Ishikawa (cell line): ENCODE measurements around the gene NRXN3.

Experiments used
- CEBPB ChIP-seq: IDR thresholded peaks from 2 replicates; pipeline ENCODE4 v1.6.1; 2012
- CREB1 ChIP-seq: IDR thresholded peaks from 2 replicates; pipeline ENCODE4 v1.6.1; 2012; ENCODE audit warnings: low read depth
- EGR1 ChIP-seq: IDR thresholded peaks from 2 replicates; pipeline ENCODE4 v1.6.1; 2012
- EP300 ChIP-seq: IDR thresholded peaks from 2 replicates; pipeline ENCODE4 v1.6.1; 2012; ENCODE audit warnings: borderline replicate concordance
- FOXM1 ChIP-seq: IDR thresholded peaks from 2 replicates; pipeline ENCODE4 v1.6.1; 2012; ENCODE audit warnings: low read depth, borderline replicate concordance
- NFIC ChIP-seq: IDR thresholded peaks from 2 replicates; pipeline ENCODE4 v1.6.1; 2012
- RAD21 ChIP-seq: IDR thresholded peaks from 2 replicates; pipeline ENCODE4 v1.6.1; 2012; ENCODE audit warnings: low read depth
- TAF1 ChIP-seq: IDR thresholded peaks from 2 replicates; pipeline ENCODE4 v1.6.1; 2012; ENCODE audit warnings: low read depth, mild to moderate bottlenecking
- TCF12 ChIP-seq: IDR thresholded peaks from 2 replicates; pipeline ENCODE4 v1.6.1; 2012; ENCODE audit warnings: low read depth
- TEAD4 ChIP-seq: IDR thresholded peaks from 2 replicates; pipeline ENCODE4 v1.6.1; 2012
- YY1 ChIP-seq: IDR thresholded peaks from 2 replicates; pipeline ENCODE4 v1.6.1; 2012; ENCODE audit warnings: low read depth
- ZBTB7A ChIP-seq: IDR thresholded peaks from 2 replicates; pipeline ENCODE4 v1.6.1; 2012; ENCODE audit warnings: low read depth
- TF ChIP-seq, protein P1 (sequence below): IDR thresholded peaks from 2 replicates; pipeline ENCODE4 v1.6.1; 2012
- TF ChIP-seq, protein P2 (sequence below): IDR thresholded peaks from 2 replicates; pipeline ENCODE4 v1.6.1; 2012; ENCODE audit warnings: low read depth, mild to moderate bottlenecking
- TF ChIP-seq, protein P3 (sequence below): IDR thresholded peaks from 2 replicates; pipeline ENCODE4 v1.6.1; 2012

NRXN3 gene

DNA sequence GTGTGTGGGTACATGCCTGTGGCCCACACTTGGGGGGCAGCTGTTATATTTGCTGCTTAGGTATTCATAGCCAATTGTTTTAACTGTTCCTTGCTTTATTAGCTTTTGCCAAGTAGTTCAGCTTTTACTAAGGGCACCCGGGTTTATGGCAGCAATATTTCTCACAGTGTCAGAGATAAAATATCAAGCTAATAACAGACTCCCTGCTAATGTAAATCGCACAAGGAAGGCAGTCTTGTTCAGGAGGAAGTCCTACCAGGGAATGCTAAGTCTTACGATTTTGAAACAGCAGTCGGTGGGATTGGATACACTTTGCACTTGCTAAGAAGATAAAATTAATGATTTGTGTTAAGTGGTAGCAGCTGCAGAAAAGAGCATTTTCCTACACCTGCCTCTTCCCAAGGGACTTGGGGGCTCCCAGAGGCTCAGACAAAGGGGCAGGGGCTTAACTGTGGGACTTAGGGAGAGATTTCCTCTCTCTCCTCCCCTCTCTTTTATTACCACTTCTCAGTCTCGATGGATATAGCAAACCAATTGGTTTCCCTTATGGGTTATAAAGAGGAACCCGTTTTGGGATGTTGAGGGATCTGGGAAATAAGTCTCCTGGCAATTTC lies 175.1 kb downstream of the NRXN3 start:
- no peak for TF ChIP-seq EP300
- no peak for TF ChIP-seq EGR1
- TF ChIP-seq, protein P1, sequence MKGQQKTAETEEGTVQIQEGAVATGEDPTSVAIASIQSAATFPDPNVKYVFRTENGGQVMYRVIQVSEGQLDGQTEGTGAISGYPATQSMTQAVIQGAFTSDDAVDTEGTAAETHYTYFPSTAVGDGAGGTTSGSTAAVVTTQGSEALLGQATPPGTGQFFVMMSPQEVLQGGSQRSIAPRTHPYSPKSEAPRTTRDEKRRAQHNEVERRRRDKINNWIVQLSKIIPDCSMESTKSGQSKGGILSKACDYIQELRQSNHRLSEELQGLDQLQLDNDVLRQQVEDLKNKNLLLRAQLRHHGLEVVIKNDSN = no peak
- no peak for TF ChIP-seq ZBTB7A
- no peak for TF ChIP-seq CEBPB
- no peak for TF ChIP-seq FOXM1
- TF ChIP-seq NFIC = no peak
- TF ChIP-seq, protein P2, sequence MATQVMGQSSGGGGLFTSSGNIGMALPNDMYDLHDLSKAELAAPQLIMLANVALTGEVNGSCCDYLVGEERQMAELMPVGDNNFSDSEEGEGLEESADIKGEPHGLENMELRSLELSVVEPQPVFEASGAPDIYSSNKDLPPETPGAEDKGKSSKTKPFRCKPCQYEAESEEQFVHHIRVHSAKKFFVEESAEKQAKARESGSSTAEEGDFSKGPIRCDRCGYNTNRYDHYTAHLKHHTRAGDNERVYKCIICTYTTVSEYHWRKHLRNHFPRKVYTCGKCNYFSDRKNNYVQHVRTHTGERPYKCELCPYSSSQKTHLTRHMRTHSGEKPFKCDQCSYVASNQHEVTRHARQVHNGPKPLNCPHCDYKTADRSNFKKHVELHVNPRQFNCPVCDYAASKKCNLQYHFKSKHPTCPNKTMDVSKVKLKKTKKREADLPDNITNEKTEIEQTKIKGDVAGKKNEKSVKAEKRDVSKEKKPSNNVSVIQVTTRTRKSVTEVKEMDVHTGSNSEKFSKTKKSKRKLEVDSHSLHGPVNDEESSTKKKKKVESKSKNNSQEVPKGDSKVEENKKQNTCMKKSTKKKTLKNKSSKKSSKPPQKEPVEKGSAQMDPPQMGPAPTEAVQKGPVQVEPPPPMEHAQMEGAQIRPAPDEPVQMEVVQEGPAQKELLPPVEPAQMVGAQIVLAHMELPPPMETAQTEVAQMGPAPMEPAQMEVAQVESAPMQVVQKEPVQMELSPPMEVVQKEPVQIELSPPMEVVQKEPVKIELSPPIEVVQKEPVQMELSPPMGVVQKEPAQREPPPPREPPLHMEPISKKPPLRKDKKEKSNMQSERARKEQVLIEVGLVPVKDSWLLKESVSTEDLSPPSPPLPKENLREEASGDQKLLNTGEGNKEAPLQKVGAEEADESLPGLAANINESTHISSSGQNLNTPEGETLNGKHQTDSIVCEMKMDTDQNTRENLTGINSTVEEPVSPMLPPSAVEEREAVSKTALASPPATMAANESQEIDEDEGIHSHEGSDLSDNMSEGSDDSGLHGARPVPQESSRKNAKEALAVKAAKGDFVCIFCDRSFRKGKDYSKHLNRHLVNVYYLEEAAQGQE = no peak
- no peak for TF ChIP-seq CREB1
- no peak for TF ChIP-seq TEAD4
- no peak for TF ChIP-seq TCF12
- TF ChIP-seq TAF1 = no peak

DNA sequence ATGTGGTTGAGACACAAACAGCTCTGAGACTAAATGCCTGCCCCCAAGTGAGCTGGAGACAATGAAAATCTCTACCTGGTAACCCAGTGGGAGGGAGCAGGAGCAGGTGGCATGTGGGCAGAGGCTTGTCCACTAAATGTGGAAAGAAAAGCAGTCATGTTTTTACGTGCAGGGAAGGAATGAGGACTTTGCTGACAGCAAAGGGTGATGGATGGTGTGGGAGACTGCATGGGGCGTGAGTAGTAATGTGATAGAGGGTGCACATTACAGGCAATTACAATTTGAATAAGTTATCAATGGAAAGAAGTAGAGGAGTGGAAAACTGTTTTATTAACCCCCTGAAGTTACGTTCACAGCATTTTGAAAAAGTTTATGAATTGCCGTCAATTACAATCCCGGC lies 176.6 kb downstream of the NRXN3 start:
- TF ChIP-seq EGR1 (no peak), FOXM1 (no peak), TAF1 (no peak)
- TF ChIP-seq, protein P2 = no peak

DNA sequence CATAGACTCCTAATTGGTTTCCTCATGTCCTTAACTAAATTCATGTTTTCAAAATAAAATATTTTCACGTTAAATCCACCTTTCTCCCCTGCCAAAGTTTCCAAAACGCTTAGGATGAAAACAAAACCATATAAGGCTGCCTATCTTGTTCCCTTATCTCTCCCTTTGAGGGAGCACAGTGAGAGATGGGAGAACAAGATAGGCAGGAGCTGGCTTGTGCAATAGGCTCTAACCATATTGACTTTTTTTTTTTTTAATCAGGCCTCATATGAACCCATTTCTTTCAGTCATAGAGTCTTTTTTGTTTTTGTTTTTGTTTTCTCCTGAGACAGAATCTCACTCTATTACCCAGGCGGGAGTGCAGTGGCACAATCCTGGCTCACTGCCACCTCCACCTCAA lies 184.9 kb downstream of the NRXN3 start:
- TF ChIP-seq, protein P2 = no peak
- TF ChIP-seq CREB1 = no peak
- TF ChIP-seq TCF12 = no peak
- TF ChIP-seq, protein P1 = no peak
- TF ChIP-seq RAD21 = no peak
- no peak for TF ChIP-seq NFIC
- TF ChIP-seq YY1 = no peak
- TF ChIP-seq EP300 = no peak

DNA sequence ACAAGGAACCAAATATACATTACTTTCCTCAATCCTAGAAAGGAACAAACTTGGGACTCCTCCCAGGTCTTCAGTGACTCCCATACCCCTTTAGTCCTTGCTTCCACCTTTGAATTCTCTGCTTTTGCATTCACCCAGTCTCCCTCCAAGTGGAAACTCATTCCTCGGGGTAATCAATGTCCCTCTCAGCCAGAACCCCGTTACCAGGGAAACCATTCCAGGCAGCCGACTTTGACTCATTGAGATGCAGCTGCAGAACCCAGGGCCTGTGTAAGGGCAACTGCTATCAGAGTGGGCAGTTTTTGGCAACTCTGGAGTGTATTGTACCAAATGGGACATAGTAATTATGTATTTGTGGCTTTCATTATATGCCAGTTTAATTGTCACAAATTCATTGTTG lies 186.2 kb downstream of the NRXN3 start:
- TF ChIP-seq NFIC (no peak), CREB1 (no peak), EP300 (no peak), TCF12 (no peak), TAF1 (no peak), TEAD4 (no peak), ZBTB7A (no peak), FOXM1 (no peak), EGR1 (no peak), YY1 (no peak), CEBPB (no peak), RAD21 (no peak)
- TF ChIP-seq, protein P1 = no peak
- TF ChIP-seq, protein P2 = no peak
- TF ChIP-seq, protein P3, sequence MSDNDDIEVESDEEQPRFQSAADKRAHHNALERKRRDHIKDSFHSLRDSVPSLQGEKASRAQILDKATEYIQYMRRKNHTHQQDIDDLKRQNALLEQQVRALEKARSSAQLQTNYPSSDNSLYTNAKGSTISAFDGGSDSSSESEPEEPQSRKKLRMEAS = no peak
